Effector memory CD8-positive, alpha-beta T cell (primary cell): ENCODE measurements around the gene RAP1B.

ENCODE experiments used
- ATAC-seq: fragments of 150-1000 bp; cut with Tn5 transposase; replicated peaks from 2 replicates; pipeline ENCODE4 v1.10.0; 2021; ENCODE audit warnings: mild to moderate bottlenecking, moderate library complexity
- DNase-seq, 3 experiments: peaks; one replicate each; pipeline ENCODE4 v3.0.0; 2021
- H3K27ac Mint-ChIP-seq, 2 donors: one replicate each; pipeline ENCODE4 v1.8.0; 2022; ENCODE audit warnings: mild to moderate bottlenecking in 2 of 2, mixed read lengths in 2 of 2, moderate library complexity in 2 of 2
- H3K27me3 Mint-ChIP-seq, 2 donors: one replicate each; pipeline ENCODE4 v1.8.0; 2022; ENCODE audit warnings: mixed read lengths in 2 of 2
- H3K36me3 Mint-ChIP-seq: one replicate; pipeline ENCODE4 v1.8.0; 2022; ENCODE audit warnings: mild to moderate bottlenecking, moderate library complexity, mixed read lengths; ENCODE audit not compliant: insufficient read depth
- H3K4me1 Mint-ChIP-seq, 2 donors: one replicate each; pipeline ENCODE4 v1.8.0; 2022; ENCODE audit warnings: low read depth in 2 of 2, mixed read lengths in 2 of 2
- H3K4me3 Mint-ChIP-seq, 2 donors: one replicate each; pipeline ENCODE4 v1.8.0; 2022; ENCODE audit warnings: mild to moderate bottlenecking in 2 of 2, mixed read lengths in 2 of 2, moderate library complexity in 2 of 2
- H3K9me3 Mint-ChIP-seq, 2 donors: one replicate each; pipeline ENCODE4 v1.8.0; 2022; ENCODE audit warnings: mixed read lengths in 2 of 2

RAP1B gene

GRCh38 chr12:68587448-68587873 is 23.2 kb upstream of the RAP1B start:
- Mint-ChIP-seq H3K4me3 (peak overlapping the region; percentile 37 to 50), H3K27ac (peak overlapping the region in 1 of 2 donors; percentile 88), H3K4me1 (peaks cover 27 to 31% of the 10 kb centered on the region in 2 donors), H3K9me3 (peaks cover 0 to 5% of the 10 kb centered on the region in 2 donors), H3K36me3 (peaks cover 8% of the 10 kb centered on the region), H3K27me3 (no peaks in the 10 kb centered on the region)
- peak; percentile 68 for ATAC-seq
- peak in 2 of 3 experiments; percentile 22 for DNase-seq

DNA sequence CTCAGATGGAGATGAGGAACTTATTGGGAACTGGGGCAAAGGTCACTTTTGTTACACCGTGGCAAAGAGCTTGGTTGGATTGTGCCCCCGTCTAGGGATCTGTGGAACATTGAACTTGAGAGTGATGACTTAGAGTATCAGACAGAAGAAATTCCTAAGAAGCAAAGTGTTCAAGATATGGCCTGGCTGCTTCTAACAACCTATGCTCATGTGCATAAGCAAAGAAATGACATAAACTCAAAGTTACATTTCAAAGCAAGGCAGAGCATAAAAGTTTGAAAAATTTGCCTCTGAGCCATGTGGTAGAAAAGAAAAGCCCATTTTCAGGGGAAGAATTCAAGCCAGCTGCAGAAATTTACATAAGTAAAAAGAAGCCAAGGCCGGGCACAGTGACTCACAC is 21.5 kb upstream of the RAP1B start:
- H3K27me3 Mint-ChIP-seq = no peaks in the 10 kb centered on the region
- H3K9me3 Mint-ChIP-seq = peaks cover 0 to 5% of the 10 kb centered on the region in 2 donors
- H3K4me3 Mint-ChIP-seq = no peak overlapping the region
- DNase-seq (no peak), ATAC-seq (no peak)
- no peak overlapping the region for H3K27ac Mint-ChIP-seq
- peaks cover 8% of the 10 kb centered on the region for H3K36me3 Mint-ChIP-seq
- peaks cover 27 to 34% of the 10 kb centered on the region in 2 donors for H3K4me1 Mint-ChIP-seq

DNA sequence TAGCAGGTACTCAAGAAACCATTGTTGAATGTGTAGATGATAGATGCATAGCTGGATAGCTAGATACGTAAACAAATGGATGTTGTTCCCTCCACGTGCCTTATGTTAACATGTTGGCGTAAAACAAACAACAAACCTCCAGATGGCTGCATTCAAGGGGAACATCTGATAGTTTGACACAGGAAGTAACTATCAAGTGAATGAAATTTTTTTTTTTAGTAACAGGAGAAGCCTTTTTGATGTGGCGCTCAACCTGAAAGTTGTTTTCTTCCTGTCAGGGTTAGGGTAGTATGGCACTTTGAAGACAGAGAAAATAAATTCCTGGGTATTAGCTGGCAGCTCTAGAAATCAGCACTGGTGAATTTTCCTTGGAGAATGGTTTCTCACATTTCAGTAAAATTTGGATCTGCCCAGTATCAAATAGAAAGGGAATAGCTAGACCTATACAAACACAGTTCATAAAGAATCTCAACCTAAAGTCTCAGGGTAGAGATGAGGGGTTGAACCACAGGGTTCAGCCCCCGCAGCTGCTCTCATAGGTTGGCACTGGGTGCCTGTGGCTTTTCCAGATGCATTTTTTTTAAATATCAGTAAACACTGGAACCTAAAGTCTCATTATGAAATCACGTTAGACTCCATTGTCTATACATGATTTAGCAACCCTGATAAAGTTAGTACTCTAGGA is 18.8 kb upstream of the RAP1B start:
- Mint-ChIP-seq H3K27me3 (no peaks in the 10 kb centered on the region), H3K27ac (peak overlapping the region; percentile 68 to 87), H3K4me3 (peak overlapping the region; percentile 58 to 64), H3K36me3 (peaks cover 5% of the 10 kb centered on the region), H3K9me3 (peaks cover 0 to 5% of the 10 kb centered on the region in 2 donors), H3K4me1 (peaks cover 22 to 35% of the 10 kb centered on the region in 2 donors)
- DNase-seq (peak; percentile 20 to 28 (median 23)), ATAC-seq (peak; percentile 86)

- Mint-ChIP-seq H3K27me3 (no peaks in the 10 kb centered on the region), H3K4me3 (no peak overlapping the region), H3K36me3 (peaks cover 8% of the 10 kb centered on the region), H3K9me3 (peaks cover 0 to 1% of the 10 kb centered on the region in 2 donors), H3K4me1 (peaks cover 24 to 34% of the 10 kb centered on the region in 2 donors), H3K27ac (no peak overlapping the region)
- no peak for DNase-seq
- ATAC-seq = no peak
Observed at GRCh38 chr12:68595241-68595640, 15.5 kb upstream of the RAP1B start.

DNA sequence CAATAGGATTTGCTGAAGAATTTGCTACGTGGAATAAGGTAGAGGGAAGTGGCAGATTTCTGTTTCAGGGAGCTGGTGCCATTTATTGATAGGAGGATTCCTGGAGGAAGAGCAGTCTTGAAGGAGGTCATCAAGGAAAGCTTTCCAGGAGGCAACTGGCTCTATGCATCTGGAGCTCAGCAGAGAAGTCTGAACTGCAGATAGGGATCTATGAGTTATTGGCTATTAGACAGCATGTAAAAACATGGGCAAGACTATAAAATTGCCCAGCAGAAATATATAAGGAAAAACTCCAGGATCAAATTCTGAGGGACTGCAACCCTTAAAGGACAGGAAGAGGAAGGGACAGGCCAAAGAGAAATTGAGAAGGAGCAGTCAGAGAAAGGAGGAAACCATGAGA is 8.9 kb upstream of the RAP1B start:
- no peaks in the 10 kb centered on the region for H3K9me3 Mint-ChIP-seq
- H3K27ac Mint-ChIP-seq = no peak overlapping the region
- peaks cover 11 to 14% of the 10 kb centered on the region in 2 donors for H3K4me1 Mint-ChIP-seq
- no peak for ATAC-seq
- H3K36me3 Mint-ChIP-seq = peaks cover 3% of the 10 kb centered on the region
- H3K4me3 Mint-ChIP-seq = no peak overlapping the region
- no peak for DNase-seq
- H3K27me3 Mint-ChIP-seq = no peaks in the 10 kb centered on the region

DNA sequence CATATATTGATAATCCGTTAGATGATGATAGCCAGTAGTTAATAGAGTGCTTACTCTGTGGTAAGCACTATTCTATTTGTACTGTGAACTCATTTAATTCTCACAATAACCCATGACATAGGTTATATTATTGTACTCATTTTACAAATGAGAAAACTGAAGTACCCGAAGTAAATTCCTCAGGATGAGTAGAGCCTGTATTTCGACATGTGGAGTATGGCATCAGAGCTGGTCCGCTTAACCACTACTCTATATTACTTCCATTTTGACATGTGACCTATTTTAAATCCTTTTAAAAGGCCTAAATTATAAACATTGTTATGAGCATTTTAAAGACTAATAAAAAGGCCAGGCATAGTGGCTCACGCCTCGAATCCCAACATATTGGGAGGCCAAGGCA is 8.0 kb upstream of the RAP1B start:
- H3K27me3 Mint-ChIP-seq = no peaks in the 10 kb centered on the region
- H3K27ac Mint-ChIP-seq = no peak overlapping the region
- no peak for ATAC-seq
- peaks cover 3% of the 10 kb centered on the region for H3K36me3 Mint-ChIP-seq
- H3K9me3 Mint-ChIP-seq = no peaks in the 10 kb centered on the region
- no peak for DNase-seq
- H3K4me3 Mint-ChIP-seq = peak overlapping the region in 1 of 2 donors; percentile 10
- peaks cover 11 to 15% of the 10 kb centered on the region in 2 donors for H3K4me1 Mint-ChIP-seq

DNA sequence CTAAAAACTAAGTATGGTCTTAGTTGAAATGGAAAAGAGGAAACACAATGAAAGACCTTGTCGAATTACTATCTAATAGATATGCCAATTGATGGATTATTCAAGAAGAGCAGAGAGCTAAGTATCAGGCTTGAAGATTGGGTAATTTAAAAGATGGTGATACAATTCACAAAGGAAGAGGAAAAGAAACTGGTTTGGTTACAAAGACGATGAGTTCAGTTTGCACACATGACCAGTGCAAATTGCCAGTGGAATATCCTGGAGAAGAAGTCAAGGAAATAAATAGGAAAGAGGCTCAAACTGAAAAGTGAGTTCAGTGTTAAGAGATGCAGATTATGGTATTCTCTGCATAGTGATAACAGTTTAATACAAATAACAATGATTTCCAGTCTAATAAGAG is 2.5 kb upstream of the RAP1B start:
- no peaks in the 10 kb centered on the region for H3K27me3 Mint-ChIP-seq
- H3K27ac Mint-ChIP-seq = no peak overlapping the region
- peaks cover 13 to 20% of the 10 kb centered on the region in 2 donors for H3K4me1 Mint-ChIP-seq
- ATAC-seq = no peak
- no peak for DNase-seq
- H3K4me3 Mint-ChIP-seq = no peak overlapping the region
- H3K9me3 Mint-ChIP-seq = no peaks in the 10 kb centered on the region
- H3K36me3 Mint-ChIP-seq = peaks cover 33% of the 10 kb centered on the region

DNA sequence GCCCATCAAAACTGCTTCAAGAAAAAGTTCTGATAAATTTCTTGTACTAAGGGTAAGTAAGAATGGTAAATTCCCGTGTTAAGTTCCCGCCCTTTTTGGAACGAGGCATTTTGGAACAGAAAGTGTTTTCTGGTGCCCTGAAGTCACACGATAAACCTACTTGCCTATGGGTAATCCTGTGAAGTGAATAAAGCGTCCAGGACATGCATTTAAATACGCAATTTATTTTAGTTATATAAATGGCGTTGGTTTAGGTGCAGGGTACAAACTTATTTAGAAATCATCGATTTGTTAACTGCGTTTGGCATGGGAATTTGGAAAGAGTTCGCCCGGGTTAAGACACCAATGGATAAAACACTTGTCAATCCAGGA is 715 bp upstream of the RAP1B start:
- peak overlapping the region; percentile 97 to 99 for H3K4me3 Mint-ChIP-seq
- DNase-seq = no peak
- no peak for ATAC-seq
- peaks cover 25 to 36% of the 10 kb centered on the region in 2 donors for H3K4me1 Mint-ChIP-seq
- peaks cover 47% of the 10 kb centered on the region for H3K36me3 Mint-ChIP-seq
- no peaks in the 10 kb centered on the region for H3K27me3 Mint-ChIP-seq
- H3K27ac Mint-ChIP-seq = peak overlapping the region; percentile 95 to 97
- H3K9me3 Mint-ChIP-seq = no peaks in the 10 kb centered on the region

- ATAC-seq (peak; percentile 28), DNase-seq (peak; percentile 42 to 55 (median 43))
- H3K4me3 Mint-ChIP-seq = peak overlapping the region; percentile 97 to 99
- no peaks in the 10 kb centered on the region for H3K27me3 Mint-ChIP-seq
- peak overlapping the region; percentile 95 to 97 for H3K27ac Mint-ChIP-seq
- H3K9me3 Mint-ChIP-seq = no peaks in the 10 kb centered on the region
- peaks cover 32 to 46% of the 10 kb centered on the region in 2 donors for H3K4me1 Mint-ChIP-seq
- peaks cover 59% of the 10 kb centered on the region for H3K36me3 Mint-ChIP-seq
Observed at GRCh38 chr12:68611094-68611805, 551 bp downstream of the RAP1B start.

DNA sequence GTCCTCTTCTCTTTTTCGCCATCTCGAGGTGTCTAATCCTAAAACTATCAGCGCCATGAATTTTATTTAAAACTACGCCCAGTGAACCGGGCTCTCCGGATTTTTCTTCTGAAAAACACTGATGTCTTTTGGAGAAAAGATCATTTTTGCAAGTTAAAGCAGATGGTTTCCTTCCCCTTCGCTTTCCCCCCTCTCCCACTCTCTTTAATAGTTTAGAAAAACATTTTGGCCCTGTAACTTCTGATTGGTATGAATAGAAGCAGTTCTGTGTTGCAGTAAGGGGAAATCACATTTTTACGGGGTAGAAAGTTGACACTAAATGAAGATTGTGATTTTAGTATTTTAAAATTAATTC is 1.1 kb downstream of the RAP1B start:
- no peaks in the 10 kb centered on the region for H3K27me3 Mint-ChIP-seq
- peaks cover 65% of the 10 kb centered on the region for H3K36me3 Mint-ChIP-seq
- ATAC-seq = no peak
- H3K4me3 Mint-ChIP-seq = peak overlapping the region; percentile 97 to 99
- H3K27ac Mint-ChIP-seq = peak overlapping the region; percentile 95 to 97
- no peak for DNase-seq
- H3K9me3 Mint-ChIP-seq = no peaks in the 10 kb centered on the region
- H3K4me1 Mint-ChIP-seq = peaks cover 32 to 46% of the 10 kb centered on the region in 2 donors

GRCh38 chr12:68612202-68612601 is 1.5 kb downstream of the RAP1B start:
- H3K4me3 Mint-ChIP-seq = peak overlapping the region; percentile 97 to 99
- no peak for ATAC-seq

GRCh38 chr12:68612697-68613096 is 2.0 kb downstream of the RAP1B start:
- H3K36me3 Mint-ChIP-seq = peaks cover 69% of the 10 kb centered on the region
- no peaks in the 10 kb centered on the region for H3K9me3 Mint-ChIP-seq
- ATAC-seq (no peak), DNase-seq (no peak)
- no peaks in the 10 kb centered on the region for H3K27me3 Mint-ChIP-seq
- peak overlapping the region; percentile 95 to 97 for H3K27ac Mint-ChIP-seq
- peak overlapping the region; percentile 97 to 99 for H3K4me3 Mint-ChIP-seq
- H3K4me1 Mint-ChIP-seq = peaks cover 37 to 51% of the 10 kb centered on the region in 2 donors

More at GRCh38 chr12:68612202-68612601, 1.5 kb downstream of the RAP1B start:
- no peaks in the 10 kb centered on the region for H3K27me3 Mint-ChIP-seq
- H3K36me3 Mint-ChIP-seq = peaks cover 66% of the 10 kb centered on the region
- DNase-seq = no peak
- peak overlapping the region; percentile 95 to 97 for H3K27ac Mint-ChIP-seq
- H3K9me3 Mint-ChIP-seq = no peaks in the 10 kb centered on the region
- peaks cover 33 to 47% of the 10 kb centered on the region in 2 donors for H3K4me1 Mint-ChIP-seq

DNA sequence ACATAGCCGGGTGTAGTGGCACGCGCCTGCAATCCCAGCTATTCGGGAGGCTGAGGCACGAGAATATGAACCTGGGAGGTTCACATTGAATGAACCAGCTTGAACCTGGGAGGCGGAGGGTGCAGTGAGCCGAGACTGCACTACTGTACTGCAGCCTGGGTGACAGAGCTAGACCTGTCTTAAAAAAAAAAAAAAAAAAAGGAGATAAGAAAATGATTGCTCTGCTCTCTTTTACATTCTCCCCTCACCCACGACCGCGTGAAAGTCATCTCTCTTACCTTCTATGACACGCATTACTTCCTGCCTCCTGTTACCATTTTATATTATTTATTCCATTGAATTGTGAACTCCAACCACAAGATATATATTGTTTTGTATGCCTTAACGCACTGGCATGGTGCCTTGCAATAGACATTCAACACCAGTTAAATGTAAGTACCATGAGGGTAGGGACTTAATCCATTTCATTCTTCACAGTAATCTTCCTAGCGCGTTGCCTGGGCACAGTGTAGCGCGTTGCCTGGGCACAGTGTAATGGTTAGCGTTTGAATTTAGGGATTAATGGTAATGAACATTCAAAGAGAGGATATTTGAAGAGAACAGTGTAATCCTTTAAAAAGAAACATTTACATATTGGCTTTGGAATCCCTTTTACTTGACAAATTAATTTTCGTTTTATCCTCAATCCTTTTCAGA is 2.7 kb downstream of the RAP1B start:
- Mint-ChIP-seq H3K4me3 (peak overlapping the region; percentile 97 to 99), H3K4me1 (peaks cover 39 to 52% of the 10 kb centered on the region in 2 donors), H3K27me3 (no peaks in the 10 kb centered on the region), H3K27ac (peak overlapping the region; percentile 95 to 97), H3K9me3 (no peaks in the 10 kb centered on the region), H3K36me3 (peaks cover 74% of the 10 kb centered on the region)
- DNase-seq = peak; percentile 16 to 29 (median 26)
- peak; percentile 7 for ATAC-seq
